ENCODE measurements around the gene SLC24A4. TPM values are rescaled to one million over a fixed set of nuclear protein-coding genes. Genes with fewer than 3 reads are reported as not detected.

The SLC24A4 gene
- total RNA-seq, 1 donor from 2014 or later: 0.07 TPM

DNA sequence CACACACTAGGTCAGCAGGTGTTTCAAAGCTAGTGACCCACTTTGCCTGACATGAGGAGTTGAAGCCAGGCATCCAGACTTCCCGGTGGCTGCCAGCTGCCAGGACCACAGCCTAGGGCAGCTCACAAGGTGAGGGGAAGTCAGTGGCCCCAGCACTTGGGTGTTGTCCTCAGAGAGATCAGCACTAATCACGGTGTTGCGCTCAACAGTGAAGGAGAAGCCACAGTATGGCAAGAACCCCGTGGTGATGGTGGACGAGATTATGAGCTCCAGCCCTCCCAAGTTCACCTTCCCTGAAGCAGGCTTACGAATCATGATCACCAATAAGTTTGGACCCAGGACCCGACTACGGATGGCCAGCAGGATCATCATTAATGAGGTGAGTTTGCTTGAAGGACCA, 130.7 kb downstream of the SLC24A4 start:
- intact Hi-C loops (cut with micrococcal nuclease): no loop called here

DNA sequence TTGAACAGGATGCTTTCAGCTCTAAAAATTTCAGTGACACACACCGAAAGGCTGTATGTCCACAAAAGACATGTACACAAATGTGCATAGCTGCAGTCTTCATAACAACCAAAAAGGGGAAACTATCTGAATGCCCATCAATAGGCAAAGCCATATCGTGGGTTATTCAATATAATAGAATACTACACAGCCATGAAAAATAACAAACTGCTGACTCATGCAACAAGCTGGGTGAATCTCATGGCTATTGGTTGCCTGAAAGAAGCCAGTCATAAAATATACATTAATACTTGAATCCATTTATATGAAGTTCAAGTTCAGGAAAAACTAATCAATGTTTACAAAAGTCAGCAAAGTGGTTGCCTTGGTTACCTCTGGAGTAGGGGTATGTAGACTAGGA, 132.3 kb downstream of the SLC24A4 start:
- intact Hi-C loops (cut with micrococcal nuclease): no loop called here

DNA sequence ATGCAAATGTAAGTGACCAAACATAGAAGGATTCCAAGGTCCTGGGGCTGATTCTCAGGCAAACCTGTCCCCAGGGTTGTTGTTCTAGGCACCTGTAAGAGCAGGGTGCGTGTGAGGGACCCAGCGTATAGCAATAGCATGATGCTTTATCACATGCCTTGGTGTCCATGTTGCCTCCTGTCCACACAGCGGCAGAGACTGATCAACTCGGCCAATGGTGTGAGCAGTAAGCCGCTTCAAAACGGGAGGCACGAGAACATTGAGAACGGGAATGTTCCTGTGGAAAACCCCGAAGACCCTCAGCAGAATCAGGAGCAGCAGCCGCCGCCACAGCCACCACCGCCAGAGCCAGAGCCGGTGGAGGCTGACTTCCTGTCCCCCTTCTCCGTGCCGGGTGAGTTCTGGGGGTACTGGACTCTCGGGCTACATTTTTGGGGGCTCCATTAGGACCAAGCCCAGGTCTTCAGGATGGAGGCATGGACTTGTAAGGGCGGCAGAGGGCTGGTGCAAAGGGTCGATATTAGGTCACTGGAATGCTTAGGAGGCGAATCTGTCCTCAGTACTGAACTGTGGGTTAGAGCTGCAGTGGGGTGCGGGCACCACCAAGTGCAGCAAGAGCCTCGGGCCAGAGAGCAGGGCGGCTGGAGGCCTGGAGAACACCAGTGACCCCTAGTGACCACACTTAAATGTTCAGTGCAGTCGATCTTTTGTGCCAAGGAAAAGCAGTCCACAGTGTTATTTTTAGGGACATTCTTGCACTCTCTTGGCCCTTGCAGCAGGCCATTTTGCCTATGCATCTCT, 133.4 kb downstream of the SLC24A4 start:
- intact Hi-C loops (cut with micrococcal nuclease): no loop called here

DNA sequence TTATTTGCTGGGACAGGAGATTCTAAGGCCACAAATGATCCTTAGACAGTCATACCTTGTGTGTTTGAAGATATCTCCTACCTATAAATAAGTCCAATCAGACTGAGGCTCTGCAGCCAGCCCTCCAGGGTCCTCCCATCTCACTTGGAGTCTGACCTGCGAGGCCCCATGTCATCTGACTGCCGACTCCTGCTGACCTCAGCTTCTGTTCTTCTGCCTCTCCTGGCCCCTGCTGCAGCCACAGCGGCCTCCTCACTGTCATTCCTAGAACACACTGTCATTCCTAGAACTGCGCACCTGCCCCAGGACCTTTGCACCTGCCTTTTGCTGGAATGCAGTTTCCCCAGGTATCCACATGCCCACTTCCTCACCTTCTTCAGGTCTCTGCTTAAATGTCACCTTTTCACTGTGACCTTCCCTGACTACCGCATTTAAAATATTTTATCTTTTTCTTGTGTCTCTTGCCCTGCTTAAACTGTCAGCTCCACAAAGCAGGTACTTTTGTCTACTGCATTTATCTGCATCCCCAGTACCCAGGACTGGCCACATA, 134.1 kb downstream of the SLC24A4 start:
- intact Hi-C loops (cut with micrococcal nuclease): no loop called here

DNA sequence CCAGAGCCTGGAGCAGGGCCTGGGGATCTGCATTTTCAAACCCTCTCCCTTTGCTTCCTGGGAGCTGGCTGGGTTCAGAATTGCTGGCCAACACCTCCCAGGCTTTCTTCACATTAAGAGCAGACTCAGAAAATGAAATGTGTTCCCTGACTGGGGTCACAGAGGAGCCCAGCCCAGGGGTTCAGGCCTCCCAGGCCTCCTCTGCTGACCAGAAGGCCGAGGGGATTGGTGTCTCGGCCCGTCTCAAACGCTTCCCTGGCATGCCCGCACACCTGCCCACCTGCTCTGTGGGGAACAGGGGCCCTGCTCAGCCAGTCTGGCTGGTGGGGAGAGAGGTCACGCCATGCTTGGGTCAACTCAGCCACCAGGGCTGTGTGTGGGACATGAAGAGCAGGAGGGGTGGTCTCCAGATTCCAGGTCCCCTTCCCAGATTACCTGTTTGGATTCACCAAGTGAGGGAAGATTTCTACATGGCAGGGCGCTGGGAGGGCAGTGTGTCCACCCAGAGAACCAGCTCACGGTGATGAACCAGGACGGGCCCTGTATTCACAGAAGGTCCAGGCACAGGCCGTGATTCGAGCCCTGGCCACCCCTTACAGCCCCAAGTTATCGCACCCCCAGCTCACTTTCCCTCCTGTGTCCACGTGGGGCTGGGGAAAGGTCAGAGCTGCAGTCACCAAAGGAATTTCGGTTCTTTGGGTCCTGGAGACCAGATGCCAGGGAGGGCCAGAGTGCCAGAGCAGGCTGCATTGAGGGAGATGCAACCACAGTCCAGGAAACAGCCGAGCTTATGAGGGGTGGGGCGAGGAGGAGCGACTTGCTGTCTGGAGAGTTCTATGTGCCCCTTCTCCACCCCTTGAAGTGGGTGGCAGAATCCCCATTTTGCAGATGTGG, 135.4 kb downstream of the SLC24A4 start:
- intact Hi-C loops (cut with micrococcal nuclease): no loop called here

DNA sequence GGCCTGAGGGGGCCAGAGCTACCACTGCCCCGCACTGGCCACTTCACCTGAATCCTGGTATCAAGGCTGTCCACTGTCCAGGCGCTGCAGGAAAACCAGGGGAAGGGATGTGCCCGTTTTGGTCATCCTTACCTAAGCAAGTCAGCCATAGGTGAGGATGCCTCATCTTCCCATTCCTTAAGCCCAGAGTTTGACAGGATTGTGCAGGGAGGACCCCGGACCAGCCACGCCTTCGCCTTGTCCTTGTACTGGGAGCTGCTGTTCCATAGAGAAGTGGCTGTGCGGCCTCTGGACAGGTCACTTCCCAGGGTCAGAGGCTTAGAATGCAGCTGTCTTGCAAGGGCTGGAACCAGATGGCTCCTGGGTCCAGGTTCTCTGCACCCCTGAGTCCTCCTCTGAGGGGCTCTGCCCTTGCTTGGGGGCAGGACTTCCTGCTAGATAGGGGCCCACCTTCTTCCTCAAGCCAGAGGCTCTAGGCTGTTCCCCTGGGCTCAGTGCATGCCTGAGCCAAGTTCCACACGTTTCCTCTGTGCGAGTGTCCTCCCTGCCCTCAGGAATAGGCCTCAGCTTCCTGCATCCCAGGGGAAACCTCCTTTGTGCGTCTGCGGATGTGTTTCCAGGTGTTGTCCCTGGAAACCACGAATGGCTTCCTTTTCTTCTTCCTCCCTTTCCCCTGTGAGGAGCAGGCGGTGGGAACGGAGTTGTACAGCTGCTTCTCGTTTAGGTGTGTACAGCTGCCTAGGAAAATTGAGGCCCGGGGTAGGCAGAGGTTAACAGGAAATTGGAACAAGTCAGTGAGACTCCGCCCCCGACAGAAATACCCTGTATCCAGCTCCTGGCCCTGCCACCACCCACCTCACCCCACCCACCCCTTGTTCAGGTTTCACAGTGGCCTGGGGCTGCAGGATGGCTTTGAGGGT, 136.3 kb downstream of the SLC24A4 start:
- intact Hi-C loops (cut with micrococcal nuclease): no loop called here

DNA sequence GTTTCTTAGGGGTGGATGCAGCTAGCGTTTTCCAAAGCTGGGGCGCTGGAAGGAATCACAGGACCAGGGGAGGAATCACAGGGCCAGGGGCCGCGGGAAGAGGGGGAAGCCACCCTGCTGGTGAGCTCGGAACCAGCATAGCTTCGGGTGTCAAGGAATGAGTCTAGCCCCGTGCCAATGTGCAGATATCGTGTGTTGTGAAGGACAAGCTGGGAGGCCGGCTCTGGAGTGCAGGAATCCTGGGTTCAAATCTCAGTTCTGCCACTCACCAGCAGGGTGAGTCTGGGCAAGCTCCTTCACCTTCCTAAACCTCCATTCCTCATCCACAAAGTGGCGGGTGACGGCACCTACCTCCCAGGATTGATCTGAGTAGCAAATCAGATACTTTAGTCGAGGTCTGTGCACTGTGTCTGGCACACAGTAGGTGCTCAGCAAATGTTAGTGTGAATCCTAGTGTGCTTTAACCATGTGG, 137.0 kb downstream of the SLC24A4 start:
- intact Hi-C loops (cut with micrococcal nuclease): no loop called here

DNA sequence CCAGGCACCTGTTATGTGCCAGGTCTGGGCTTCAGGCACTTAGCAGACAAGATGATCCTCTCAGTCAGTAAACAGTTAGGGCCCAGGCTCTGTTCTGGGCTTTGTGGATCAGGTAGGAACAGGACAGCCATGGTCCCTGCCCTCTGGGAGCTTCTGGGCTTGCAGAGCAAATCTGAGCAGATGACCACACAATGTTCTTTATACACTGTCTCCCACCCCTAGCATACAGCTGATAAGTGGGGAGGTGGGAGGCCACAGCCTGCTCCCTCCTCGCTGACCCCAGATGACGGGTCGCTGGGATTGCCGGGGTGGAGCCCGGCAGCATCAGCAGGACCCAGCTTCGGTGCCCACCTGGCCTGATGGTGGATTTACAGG, 137.6 kb downstream of the SLC24A4 start:
- intact Hi-C loops (cut with micrococcal nuclease): no loop called here

DNA sequence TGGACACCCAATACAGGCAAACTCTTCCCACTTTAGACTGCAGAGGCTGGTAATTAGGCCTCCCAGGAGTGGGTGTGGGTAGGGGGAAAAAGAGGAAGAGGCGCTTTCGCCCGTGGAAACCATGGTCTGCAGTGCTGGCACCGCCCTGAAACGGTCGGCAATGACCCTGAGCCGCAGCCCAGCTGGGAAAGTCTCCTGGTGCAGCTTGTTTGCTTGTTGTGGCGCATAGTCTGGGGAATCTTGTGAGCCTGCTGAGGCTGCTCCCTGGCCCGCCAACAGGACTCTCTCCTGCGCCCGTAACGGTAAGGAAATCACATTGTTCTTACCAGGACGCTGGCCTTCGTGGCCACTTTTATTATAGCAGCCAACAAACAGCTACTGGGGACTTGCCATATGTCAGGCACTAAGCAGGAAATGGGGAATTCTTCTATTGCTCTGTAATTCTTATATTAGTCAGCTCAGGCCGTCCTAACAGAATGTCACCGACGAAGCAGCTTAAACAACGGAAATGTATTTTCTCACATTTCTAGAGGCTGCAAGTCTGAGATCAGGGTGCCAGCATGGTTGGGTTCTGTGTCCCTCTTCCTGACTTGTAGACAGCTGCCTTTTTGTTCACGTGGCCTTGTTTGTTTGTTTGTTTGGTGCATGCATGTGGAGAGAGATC, 138.1 kb downstream of the SLC24A4 start:
- intact Hi-C loops (cut with micrococcal nuclease): no loop called here

DNA sequence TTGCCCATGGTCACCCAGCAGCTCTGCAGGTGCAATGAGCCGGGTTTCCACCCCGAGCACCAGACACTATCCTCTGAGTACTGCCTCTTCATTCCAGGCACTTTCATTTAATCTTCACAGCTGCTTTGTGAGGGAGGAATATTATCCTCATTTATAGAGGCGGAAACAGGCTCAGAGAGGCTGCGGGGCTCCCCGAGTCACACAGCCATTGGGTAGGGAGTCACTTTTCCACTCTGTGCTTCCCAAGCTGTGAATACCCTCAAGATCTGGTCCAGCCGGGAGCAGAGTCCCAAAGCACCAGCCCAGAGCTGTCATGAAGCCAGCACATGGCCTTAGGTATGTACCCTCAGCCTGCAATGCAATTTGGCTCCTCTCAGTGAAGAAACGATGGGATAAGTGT, 138.9 kb downstream of the SLC24A4 start:
- intact Hi-C loops (cut with micrococcal nuclease): no loop called here

DNA sequence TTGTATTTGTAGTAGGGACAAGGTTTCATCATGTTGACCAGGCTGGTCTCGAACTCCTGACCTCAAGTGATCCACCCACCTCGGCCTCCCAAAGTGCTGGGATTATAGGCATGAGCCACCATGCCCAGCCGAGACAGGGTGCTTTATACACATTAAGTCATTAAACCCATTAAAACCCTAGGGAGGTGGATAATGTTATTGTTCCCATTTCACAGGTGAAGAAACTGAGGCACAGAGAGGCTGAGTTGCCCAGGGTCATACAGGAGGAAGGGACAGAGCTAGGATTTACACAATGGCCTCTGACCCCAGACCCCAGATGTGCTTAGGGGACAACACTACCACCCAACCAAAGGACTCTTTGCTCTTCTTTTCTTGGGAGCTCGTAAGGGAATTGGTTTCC, 139.6 kb downstream of the SLC24A4 start:
- intact Hi-C loops (cut with micrococcal nuclease): no loop called here

DNA sequence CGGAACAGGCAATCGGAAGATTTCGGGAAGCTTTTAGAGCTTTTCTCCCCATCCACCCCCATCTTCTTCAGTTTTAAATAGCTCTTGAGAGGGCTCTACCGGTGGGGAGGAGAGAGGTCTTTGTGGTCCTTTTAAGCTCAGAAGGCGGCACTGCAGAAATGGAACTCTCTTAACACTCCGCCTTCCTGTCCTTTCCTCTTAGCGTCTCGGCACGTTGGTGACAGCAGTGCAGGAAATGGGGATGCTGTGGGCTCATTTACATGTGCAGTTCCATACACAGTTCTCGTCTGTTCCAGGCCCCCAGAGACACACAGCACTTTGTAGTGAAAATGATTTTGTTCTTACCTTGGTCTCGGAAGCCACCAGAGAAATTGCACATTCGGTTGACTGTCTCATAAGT, 140.2 kb downstream of the SLC24A4 start:
- intact Hi-C loops (cut with micrococcal nuclease): no loop called here

DNA sequence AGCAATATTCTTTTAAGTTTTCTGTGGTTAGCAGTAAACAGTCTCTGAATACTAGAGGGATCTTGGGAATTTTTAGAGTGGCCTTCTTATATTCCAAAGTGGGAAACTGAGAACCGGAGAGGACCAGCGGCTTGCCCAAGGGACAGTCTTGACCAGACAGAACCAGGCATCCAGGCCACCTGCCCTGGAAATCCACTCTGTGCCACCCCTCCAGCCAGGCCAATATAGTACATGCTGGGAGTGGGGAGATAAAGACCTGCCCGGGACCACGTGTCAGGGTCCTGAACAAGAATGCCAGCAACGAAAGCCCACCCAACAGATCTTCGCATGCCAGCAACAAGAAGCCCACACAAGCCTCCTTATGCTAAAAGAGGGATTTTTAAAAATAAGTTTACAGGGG, 141.2 kb downstream of the SLC24A4 start:
- intact Hi-C loops (cut with micrococcal nuclease): no loop called here

DNA sequence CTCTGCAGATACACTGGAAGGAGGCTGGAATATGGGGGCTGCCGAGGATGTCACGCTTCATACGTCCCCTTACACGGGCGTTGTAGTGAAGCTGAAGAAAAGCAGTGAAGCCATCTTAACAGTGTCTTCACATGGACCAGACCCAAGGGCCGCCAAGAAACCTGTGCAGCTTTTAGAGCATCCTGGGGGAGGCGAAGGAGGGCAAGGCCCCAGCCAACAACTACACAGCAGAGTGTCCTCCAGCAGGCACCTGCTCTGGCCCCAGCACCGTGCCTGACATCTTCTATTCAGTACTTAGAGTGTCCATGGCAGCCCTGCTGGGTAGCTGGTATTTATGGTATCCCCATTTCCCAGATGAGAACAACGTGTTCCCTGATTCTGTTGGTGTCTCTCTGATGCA, 141.8 kb downstream of the SLC24A4 start:
- intact Hi-C loops (cut with micrococcal nuclease): no loop called here

DNA sequence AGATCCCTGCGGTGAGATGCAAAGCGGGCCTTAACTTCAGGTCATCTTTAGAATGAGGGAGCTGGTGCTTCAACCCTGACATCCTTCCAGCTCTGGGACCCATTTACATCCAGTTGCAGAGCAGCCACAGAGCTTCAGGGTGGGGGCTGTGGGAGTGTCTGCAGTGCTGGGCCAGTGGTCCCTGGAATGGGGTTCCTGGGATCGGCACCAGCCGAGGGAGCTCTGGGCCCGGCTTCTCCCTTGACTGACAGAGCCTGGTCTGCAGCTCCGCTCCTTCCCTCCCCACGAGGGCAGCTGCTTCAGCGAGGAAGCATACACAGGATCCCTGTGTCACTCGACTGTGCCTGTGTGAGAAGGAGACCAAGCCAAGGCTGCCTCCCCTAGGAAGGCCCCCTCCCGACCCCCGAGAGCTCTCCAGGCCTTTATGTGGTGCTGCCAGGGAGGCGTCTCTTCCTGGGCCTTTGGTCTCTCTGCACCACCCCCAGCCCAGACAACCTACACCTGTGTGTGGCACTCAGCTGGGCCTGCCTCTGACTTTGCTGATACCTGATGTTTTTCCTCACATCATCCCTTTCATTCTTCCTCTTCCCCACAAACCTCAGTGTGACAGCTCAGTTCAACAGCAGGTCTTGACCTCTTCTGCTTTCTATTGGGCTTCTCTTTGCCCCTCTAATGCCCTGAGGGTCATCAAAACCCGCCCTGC, 142.5 kb downstream of the SLC24A4 start:
- intact Hi-C loops (cut with micrococcal nuclease): no loop called here

DNA sequence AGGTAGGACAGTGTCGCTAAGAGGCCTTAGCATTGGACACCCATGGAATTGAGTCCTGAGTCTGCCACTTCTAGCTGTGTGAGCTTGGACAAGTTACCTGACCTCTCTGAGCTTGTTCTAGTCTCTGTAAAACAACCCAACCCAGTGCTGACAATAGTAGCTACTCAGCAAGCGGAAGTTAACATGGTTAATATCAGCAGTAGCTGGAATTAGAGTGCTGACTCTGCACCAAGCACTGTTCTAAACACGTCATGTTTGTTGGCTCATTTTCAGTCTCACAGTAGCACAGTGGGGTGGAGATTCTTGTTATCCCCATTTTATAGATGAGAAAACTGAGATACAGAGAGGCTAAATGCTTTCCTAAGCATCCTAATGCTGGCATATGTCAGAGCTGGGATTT, 143.1 kb downstream of the SLC24A4 start:
- intact Hi-C loops (cut with micrococcal nuclease): no loop called here

DNA sequence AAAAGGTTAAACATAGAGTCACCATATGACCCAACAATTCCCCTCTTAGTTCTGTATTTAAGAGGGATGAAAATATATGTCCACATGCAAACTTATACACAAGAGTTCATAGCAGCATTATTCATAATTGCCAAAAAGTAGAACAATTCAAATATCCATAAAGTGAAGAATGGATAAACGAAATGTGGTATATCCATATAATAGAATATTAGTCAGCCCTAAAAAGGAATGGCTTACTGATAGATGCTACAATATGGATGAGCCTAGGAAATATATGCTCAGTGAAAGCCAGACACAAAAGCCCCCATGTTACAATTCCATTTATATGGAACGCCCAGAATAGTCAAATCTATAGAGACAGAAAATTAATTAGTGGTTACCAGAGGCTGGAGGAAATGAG, 146.6 kb downstream of the SLC24A4 start:
- intact Hi-C loops (cut with micrococcal nuclease): no loop called here

DNA sequence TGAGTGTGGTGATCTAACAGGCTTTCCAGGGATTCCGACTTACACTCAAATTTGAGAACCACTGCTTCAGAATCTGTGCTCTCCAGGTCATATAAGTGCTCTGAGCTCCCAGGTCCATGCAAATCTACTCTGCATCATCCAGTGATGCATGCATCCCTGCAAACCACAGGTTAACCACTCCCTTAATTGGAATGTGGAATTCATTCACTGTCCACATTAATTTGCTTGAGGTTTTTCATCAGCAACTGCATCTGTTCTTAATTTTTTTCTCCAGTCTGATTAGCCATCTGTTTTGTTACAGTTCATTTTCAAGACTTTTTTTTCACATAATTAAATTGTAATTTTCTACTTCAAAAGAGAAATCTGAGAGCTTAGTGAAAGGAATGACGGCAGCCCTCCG, 147.2 kb downstream of the SLC24A4 start:
- intact Hi-C loops (cut with micrococcal nuclease): no loop called here

DNA sequence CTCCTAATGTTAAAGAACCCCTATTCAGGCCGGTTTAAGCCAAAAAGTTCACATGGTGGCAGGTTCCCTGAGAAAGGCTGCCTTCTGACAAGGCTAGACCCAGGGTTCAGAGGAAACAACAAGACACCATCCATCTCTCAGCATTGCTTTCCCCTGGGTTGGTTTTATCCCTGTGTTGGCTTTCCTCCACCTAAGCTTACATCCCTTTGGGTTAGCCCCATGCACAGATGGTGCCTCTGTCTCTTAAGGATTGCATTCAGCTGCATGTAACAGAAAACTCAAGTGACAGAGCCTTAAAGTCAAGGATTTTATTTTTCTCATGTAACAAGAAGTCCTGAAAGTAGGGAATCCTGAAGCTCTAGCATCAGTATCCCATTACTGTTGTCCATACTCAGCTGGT, 147.8 kb downstream of the SLC24A4 start:
- intact Hi-C loops (cut with micrococcal nuclease): no loop called here

DNA sequence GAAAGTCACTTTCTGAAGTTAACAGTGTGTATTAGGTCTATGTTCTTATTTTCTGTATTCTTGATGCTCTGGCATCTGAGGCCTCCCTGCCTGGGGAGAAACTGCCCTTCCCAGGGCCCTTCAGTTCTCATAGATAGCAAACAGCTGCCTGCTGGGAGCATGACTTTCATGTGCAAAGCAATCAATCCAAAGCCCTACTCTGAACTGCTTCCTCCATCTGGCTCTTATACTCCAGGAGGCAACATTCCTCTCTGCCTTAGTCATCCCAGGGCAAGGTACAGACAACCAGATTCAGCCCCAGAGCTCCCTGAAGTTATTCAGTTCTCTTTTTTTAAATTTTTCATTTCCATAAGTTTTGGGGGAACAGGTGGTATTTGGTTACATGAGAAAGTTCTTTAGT, 149.0 kb downstream of the SLC24A4 start:
- intact Hi-C loops (cut with micrococcal nuclease): no loop called here
